GM10847 (cell line): ENCODE results near the gene ZBTB39.

Experiments
- POLR2A ChIP-seq: IDR thresholded peaks from 2 replicates; pipeline ENCODE4 v1.6.1; 2011; ENCODE audit not compliant: insufficient read length; ENCODE audit errors: extremely low read depth

Gene ZBTB39

DNA sequence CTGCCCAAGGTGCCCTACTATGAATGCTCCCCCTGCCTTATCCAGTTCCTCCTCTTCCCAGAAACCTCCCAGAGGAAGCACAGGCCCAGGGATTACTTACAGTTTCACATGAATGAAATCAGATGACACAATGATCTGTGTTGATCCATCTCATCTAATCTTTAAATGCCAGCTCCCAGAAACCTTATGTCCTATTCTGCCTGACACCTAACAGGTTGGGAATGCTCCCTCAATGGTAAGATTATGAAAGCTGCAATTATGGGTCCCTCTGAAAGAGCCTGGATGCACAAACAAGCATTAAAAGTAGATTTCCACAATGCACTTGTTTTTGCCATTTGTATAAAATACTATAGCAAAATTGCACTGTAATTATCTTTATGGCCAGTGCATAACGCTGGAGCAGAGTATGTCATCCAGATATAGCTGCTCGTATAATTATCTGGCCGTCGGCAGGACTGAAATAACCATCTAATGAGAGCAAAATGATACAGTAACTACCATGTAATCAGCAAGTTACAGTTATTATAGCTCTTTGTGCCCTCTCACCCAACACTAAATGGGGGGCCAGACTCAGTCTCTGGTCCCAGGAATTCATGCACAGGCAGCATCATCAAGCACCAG is 4.4 kb upstream of the ZBTB39 start:
- TF ChIP-seq POLR2A = no peak

DNA sequence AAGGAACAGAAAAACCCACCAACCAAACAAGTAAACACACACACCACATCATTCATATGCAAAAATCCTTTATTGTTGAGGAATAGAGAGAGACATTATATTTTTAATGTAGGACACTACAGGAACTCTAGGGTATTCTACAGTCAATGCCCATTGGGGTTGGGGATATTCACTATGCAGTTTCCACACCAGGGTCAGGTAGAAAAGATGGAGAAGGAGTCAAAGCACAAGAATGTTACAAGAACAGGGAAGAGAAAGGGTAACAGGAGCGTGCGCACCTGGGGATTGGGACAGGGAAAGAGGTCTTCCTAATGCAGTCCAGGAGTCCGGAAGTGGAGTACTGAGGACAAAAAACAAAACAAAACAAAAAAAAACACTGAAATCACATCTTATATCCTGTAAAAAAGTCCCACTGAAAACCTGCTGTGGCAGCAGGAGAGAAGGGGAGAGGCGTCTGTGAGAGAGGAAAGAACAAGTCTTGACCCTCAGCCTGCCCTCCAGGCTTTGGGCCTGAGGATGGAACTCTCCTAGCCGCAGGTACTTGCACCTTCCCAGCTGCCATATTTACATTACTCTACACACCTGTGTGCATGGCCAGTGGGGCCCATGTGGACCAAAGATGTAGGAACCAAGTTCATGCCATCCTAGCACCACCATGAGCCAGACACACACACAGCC is 3.7 kb upstream of the ZBTB39 start:
- TF ChIP-seq POLR2A = no peak

DNA sequence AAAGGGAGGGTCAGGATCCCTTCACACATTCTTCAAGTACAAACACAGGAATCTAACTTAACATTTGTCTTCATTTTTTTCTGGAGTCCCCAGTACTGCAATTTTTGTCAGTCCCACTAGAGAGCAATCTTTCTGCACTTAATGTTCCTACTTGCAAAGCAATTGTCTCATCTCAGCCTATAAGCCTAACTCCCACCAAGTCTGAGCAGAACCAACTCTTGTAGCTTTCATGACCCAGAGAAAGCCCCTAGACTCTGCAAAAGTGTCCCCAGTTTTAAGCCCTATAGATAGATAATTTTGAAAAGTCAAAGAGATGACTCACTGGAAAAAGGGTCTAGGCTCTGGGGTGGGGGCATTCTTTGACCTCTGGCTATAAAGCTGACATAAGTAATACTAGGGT is 1.8 kb upstream of the ZBTB39 start:
- TF ChIP-seq POLR2A = no peak

DNA sequence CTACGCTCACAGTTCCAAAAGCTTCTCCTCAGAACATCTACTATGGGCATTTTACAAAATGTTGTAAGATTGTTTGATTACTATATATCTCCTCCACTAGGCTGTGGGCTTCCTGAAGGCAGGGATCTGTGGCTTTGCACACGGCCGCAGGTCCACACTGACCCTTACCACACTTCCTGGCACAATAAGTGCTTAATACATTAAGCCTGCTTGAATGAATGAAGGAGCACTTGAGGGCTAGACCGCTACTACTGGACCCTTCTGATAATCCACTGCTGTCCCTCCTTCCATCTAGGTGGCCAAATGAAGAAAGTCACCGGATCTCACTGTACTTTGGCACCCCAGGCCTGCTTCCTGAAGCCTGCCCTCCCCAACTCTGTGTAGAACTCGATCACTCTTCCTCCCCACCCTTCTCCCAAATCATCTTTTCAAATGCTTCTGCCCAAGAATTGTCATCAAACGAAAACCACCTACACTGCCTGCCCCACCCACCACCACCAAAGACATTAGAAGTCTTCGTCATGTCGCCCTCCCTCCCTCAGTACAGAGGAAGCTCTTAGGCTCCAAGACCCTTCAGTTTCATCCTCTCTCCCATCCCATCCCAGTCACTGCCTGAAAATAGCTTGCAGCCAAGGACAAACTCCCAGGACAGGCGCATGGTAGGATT is 596 bp upstream of the ZBTB39 start:
- no peak for TF ChIP-seq POLR2A

DNA sequence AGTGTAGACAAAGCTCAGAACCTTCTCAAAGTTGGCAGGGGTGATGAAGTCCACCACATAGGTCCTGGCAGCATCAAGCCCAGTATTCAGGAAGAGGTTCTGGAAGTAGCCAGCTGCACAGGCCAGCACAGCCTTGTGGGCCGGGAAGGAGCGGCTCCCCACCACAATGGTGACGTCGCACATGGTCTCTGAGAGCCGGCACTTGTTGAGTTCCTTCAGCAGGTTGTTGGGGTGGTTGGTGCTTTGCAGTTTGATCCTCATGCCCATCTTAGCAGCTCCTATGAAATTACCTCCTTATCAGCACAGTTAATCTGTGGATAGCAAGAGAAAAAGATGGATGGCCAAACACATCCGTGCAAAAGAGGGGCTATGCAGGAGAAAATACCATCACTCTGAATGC is 1.7 kb downstream of the ZBTB39 start:
- TF ChIP-seq POLR2A = no peak

DNA sequence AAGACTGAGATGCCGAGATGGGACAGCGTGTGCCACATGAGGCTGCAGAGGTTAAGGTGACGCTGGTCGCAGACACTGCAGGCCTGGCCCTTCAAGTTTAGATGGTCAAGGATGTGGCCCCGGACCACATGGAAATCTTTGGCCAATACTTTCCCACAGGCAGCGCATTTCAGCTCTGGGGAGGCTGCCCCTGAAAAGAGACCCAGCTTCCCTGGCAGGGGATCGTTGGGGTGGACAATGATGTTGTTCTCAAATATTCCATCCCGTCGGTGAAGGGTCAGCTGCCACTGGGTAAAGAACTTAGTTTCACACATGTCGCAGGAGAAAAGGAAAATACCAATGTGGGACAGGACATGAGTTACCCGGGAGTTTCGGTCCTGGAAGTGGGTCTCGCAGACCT is 3.0 kb downstream of the ZBTB39 start:
- no peak for TF ChIP-seq POLR2A

DNA sequence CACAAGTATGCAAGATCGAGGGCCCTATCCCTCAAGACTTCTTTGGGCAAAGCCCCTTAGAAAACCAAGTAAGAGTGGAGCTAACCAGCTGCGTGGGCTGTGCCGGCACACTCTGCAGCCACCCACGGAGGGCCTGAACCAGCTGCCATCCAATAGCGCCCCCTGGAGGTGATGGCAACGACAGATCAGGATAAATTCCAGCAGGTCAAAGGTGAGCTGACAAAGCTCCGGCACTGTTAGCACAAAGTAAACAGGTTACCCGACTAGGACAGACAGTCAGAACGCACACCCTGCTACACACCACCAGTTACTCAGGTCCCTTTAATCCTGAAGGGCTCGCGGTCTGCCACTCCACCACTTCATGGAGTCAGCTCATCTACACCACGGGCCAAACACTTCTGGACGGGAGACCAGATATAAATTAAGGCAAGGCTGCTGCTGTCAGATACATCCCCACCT is 4.9 kb downstream of the ZBTB39 start:
- no peak for TF ChIP-seq POLR2A

DNA sequence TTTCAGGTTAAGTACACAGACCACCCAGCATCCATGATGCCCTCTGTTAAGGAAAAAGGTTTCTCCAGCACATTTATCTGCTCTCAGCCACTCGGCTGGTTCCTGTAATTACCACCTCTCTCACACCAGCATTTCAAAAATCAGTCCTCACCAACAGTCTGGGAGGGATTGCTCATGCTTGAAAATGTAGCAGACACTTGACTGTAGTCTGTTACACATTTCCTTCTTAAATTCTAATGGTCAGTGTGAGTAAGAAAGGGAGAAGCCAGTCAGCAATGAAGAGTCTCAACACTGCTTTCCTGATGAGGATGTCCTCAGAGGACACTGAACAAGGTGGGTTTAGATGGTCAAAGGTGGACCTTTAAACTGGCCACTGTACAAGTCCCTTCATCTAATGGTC is 6.0 kb downstream of the ZBTB39 start:
- no peak for TF ChIP-seq POLR2A

DNA sequence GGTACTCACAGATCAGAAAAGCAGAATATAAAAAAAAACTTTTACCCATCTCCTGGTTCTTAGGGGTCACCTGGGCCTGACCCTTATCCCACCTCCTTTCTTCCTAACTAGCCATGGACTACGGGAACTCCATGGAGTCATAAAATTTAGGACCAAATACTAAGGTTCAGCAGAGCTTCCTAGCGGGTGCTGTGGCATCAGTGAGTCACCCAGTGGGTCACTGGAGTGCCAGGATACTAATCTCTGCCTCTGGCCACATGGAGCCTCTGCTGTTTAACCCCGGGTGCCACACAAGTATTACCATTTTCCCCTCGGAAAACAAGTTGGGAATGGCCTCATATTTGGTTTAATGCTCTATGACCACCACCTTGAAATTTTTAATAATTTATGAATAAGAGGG is 6.9 kb downstream of the ZBTB39 start:
- TF ChIP-seq POLR2A = no peak

DNA sequence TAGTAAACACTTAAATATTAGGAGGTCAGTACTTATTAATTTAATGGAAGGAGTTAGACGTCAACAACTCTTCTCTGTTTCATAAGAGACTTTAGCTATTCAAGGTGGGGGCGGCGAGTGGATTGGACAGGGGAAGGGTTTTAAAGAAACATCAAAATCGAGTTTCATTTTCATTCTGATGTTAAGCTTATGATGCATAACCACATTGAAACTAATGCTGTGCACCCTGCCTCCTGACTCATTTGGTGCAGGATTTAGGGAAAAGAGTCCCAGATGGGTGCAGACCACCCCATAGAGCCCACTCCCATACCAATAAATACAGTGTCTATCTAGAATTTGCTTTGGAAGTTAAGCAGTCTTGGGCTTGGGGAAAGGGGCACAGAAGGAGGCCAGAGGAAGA is 7.4 kb downstream of the ZBTB39 start:
- no peak for TF ChIP-seq POLR2A

DNA sequence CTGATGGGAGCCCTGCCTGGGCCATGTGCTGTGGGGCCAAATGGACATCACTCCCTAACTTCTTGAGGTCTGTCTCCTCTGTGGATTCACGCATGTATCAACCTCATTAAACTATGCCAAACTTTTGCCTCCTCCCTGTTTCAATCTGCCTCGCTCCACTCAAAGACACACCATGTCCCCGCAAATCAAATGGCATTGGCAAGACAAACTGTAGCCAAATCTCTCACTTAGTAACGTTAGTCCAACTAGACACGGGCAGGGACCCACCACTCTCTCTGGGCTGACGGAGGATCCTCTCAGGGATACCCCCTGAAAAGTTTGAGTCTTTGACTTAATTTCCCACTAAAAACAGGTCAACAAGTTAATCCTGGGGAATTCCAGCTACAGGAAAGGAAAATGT is 8.0 kb downstream of the ZBTB39 start:
- TF ChIP-seq POLR2A = no peak

DNA sequence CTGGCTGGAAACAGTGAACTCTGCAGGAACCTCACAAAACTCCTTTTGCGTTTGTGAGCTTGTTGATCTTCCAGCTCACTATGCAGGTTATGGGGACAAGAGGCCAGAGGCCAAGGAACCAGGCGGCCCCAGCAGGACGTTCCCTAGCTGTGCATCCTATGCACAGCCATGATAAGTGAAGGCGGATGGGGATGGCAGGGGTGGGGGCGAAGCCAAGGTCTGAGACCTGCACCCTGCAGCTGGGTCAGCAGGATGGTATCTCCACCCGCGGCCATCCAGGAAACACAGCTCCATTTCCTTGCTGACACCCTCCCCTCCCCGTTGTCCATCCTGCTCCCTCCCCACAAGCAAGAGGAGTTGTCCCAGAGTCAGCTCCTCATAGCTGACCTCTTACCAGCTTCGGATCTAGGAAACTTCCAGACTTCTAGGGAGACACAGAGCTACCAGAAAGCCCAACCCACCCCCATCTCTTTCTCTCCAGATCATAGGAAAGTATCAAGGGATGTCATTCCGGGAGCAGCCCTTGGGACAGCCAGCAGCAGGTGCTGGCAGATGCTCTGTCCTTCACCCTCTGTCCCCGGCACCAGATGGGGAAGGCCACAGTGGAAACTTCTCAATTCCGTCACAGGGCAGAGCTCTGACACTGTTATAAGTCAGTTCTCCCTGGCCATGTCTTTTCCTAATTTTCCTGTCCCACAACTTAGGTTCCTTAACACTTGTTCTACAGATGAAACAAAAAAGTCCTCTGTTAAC is 9.4 kb downstream of the ZBTB39 start:
- no peak for TF ChIP-seq POLR2A

DNA sequence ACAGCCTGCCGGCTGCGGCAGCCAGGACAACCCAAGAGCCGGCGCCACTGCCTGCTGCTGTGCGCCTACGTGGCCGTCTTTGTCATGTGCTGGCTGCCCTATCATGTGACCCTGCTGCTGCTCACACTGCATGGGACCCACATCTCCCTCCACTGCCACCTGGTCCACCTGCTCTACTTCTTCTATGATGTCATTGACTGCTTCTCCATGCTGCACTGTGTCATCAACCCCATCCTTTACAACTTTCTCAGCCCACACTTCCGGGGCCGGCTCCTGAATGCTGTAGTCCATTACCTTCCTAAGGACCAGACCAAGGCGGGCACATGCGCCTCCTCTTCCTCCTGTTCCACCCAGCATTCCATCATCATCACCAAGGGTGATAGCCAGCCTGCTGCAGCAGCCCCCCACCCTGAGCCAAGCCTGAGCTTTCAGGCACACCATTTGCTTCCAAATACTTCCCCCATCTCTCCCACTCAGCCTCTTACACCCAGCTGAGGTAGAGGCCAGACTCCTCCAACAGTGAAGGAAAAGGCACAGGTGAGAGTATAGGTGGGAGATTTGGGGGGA is 10.3 kb downstream of the ZBTB39 start:
- TF ChIP-seq POLR2A = no peak

DNA sequence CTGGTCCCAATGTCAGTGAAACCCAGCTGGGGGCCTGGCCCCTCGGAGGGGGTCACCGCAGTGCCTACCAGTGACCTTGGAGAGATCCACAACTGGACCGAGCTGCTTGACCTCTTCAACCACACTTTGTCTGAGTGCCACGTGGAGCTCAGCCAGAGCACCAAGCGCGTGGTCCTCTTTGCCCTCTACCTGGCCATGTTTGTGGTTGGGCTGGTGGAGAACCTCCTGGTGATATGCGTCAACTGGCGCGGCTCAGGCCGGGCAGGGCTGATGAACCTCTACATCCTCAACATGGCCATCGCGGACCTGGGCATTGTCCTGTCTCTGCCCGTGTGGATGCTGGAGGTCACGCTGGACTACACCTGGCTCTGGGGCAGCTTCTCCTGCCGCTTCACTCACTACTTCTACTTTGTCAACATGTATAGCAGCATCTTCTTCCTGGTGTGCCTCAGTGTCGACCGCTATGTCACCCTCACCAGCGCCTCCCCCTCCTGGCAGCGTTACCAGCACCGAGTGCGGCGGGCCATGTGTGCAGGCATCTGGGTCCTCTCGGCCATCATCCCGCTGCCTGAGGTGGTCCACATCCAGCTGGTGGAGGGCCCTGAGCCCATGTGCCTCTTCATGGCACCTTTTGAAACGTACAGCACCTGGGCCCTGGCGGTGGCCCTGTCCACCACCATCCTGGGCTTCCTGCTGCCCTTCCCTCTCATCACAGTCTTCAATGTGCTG is 11.0 kb downstream of the ZBTB39 start:
- no peak for TF ChIP-seq POLR2A

DNA sequence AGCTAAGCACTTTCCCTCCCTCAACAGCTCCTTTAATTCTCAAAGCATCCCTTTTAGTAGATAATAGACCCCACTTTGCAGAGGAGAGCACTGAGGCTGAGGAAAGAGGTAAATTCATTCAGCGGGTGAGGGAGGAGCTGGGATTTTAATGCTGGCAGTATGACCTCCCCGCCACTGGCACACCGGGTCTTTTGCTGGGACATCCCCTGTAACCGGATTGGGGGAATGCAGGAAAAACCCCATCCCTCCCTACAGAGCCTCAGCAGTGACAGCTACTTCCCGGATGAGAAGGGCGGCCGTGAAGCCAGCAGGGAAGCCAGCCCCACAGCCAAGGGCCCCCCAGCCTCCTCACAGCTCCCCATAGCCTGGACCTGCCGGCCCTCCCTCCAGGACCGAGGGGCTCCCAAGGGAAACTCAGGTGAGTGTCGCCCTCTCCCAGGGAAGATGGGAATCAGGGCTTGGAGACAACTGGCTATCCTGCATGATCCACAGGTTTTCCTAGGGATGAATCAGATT is 12.1 kb downstream of the ZBTB39 start:
- no peak for TF ChIP-seq POLR2A

DNA sequence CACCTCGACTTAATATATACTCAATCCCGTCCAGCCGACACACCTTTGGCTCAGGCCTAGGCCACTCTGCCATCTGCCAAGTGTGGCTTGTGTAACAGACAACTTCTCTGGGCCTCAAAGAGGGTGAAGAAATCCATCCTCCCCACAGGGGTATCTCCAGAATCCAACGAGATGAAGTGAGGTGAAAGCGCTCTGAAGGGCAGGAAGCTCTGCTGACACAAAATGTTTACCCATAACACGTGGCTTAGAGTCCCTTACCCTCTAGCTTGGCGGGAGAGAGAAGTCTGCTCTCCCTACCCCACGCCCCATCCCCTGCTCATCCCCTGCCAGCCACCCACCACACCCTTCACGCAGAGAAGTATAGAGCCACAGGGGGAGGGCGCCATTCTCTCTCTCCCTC is 13.0 kb downstream of the ZBTB39 start:
- TF ChIP-seq POLR2A = no peak
